Stimulated activated naive CD8-positive, alpha-beta T cell treated with anti-CD3 and anti-CD28 coated beads, Interleukin-15, Interleukin-2, amounts not matched to agents 100 ng/mL and 50 ng/mL, for 24 hours (primary cell): Measurements from ENCODE around the gene TMEM218.

Experiments
- H3K27ac Mint-ChIP-seq: one replicate; pipeline ENCODE4 v1.8.0; 2021; ENCODE audit warnings: mild to moderate bottlenecking, mixed read lengths
- H3K27me3 Mint-ChIP-seq: one replicate; pipeline ENCODE4 v1.8.0; 2021; ENCODE audit warnings: mixed read lengths
- H3K36me3 Mint-ChIP-seq: one replicate; pipeline ENCODE4 v1.8.0; 2021; ENCODE audit warnings: low read depth, mixed read lengths
- H3K4me1 Mint-ChIP-seq: one replicate; pipeline ENCODE4 v1.8.0; 2021; ENCODE audit warnings: low read depth, mixed read lengths
- H3K4me3 Mint-ChIP-seq: one replicate; pipeline ENCODE4 v1.8.0; 2021; ENCODE audit warnings: mild to moderate bottlenecking, mixed read lengths
- H3K9me3 Mint-ChIP-seq: one replicate; pipeline ENCODE4 v1.8.0; 2021; ENCODE audit warnings: mixed read lengths

Gene TMEM218

GRCh38 chr11:125078516-125079140, 32.8 kb downstream of the TMEM218 start:
- no peaks in the 10 kb centered on the region for H3K4me1 Mint-ChIP-seq
- H3K4me3 Mint-ChIP-seq, result no peak overlapping the region
- no peak overlapping the region for H3K27ac Mint-ChIP-seq
- H3K27me3 Mint-ChIP-seq, result peaks cover 4% of the 10 kb centered on the region
- H3K9me3 Mint-ChIP-seq, result no peaks in the 10 kb centered on the region
- H3K36me3 Mint-ChIP-seq, result no peaks in the 10 kb centered on the region

DNA sequence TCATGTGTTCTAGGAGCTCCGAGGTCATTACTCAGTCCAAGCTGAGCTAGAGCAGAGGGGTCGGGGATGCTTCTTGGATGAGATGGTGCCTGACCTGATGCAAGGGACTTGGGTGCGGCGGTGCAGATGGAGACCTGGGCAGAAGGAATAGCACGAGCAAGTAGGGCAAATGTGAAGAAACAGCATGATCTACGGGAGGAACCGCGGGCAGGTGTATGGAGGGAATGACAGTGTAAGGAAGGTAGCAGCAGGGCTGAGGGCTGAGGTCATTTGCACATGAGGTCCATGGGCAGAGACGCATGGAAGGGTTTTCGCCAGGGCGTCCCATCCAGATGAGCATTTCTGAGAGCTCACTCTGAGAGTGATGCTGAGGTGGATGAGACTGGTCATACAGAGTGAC, 33.4 kb downstream of the TMEM218 start:
- Mint-ChIP-seq H3K36me3 (no peaks in the 10 kb centered on the region), H3K9me3 (no peaks in the 10 kb centered on the region), H3K4me1 (no peaks in the 10 kb centered on the region), H3K27ac (no peak overlapping the region), H3K27me3 (peaks cover 4% of the 10 kb centered on the region), H3K4me3 (no peak overlapping the region)

DNA sequence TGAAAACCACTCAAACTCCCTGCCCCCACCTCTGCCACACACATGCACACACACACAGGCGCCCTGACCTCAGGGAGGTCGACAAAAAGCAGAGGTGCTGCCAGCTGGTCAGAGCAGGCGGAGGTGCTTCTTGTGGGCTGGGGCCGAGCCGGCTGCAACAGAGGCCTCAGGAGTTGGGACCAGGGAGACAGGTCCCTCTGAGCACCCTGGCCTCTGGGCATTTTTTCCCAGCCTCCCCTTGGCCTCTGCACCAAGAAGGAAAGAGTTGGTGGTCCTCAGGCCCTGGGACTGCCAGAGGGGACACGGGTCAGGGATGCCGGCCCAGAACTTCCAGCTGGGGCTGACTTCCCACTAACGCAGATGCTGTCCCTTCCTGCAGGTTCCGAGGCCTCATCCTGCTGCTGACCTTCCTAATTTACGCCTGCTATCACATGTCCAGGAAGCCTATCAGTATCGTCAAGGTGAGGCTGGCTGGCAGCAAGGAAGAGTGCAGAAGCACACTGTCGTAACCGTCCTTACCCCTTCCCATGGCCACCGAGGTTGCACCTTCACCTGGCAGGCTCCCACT, 35.0 kb downstream of the TMEM218 start:
- H3K9me3 Mint-ChIP-seq, result no peaks in the 10 kb centered on the region
- no peaks in the 10 kb centered on the region for H3K36me3 Mint-ChIP-seq
- peaks cover 8% of the 10 kb centered on the region for H3K27me3 Mint-ChIP-seq
- no peak overlapping the region for H3K4me3 Mint-ChIP-seq
- no peak overlapping the region for H3K27ac Mint-ChIP-seq
- peaks cover 12% of the 10 kb centered on the region for H3K4me1 Mint-ChIP-seq

DNA sequence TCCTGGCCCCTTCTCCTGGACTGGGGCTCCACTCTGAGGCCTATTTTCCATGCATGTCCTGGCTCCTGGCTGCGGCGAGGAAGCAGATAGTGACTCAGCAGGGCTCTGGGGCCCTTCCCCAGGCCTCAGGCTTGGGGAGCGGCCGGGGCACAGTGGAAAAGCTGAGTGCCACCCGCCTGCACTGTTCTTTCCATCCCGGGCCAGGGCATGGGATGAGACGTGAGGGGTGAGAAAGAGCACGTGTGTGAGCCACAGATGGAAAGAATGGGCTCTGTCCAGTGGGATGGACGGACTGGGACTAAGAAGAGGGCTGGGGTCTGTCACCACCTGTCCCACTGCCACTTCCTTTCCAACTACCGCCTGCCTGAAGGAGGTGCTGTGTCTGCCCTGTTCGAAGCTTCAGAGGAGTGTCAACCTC, 35.5 kb downstream of the TMEM218 start:
- no peak overlapping the region for H3K27ac Mint-ChIP-seq
- H3K36me3 Mint-ChIP-seq, result no peaks in the 10 kb centered on the region
- H3K9me3 Mint-ChIP-seq, result no peaks in the 10 kb centered on the region
- H3K4me3 Mint-ChIP-seq, result no peak overlapping the region
- H3K27me3 Mint-ChIP-seq, result peaks cover 8% of the 10 kb centered on the region
- H3K4me1 Mint-ChIP-seq, result peaks cover 18% of the 10 kb centered on the region

DNA sequence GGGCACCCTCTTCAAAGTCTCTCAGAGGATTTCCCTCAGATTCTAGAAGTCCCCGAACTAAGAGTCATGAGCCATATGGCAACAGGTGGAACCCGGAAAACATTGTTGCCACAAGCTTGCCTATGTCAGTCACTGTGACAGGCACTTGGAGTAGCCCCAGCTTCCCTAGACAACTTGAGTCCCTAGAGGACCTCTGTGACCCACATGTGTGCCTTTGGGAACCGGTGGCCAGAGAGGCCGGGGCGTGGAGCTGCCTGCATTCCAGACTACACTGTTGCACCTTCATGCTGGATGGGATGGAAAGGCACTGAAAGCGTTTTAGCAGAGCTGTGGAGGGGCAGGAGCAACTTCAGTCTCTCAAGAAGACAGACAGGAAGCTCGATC, 36.2 kb downstream of the TMEM218 start:
- Mint-ChIP-seq H3K27me3 (peaks cover 8% of the 10 kb centered on the region), H3K36me3 (no peaks in the 10 kb centered on the region), H3K27ac (no peak overlapping the region), H3K4me1 (peaks cover 25% of the 10 kb centered on the region), H3K9me3 (no peaks in the 10 kb centered on the region), H3K4me3 (no peak overlapping the region)

GRCh38 chr11:125074511-125075241, 36.8 kb downstream of the TMEM218 start:
- H3K4me3 Mint-ChIP-seq, result no peak overlapping the region
- H3K36me3 Mint-ChIP-seq, result no peaks in the 10 kb centered on the region
- peaks cover 8% of the 10 kb centered on the region for H3K27me3 Mint-ChIP-seq
- no peaks in the 10 kb centered on the region for H3K9me3 Mint-ChIP-seq
- H3K4me1 Mint-ChIP-seq, result peaks cover 30% of the 10 kb centered on the region
- no peak overlapping the region for H3K27ac Mint-ChIP-seq

- no peaks in the 10 kb centered on the region for H3K9me3 Mint-ChIP-seq
- peaks cover 12% of the 10 kb centered on the region for H3K27me3 Mint-ChIP-seq
- H3K4me3 Mint-ChIP-seq, result no peak overlapping the region
- H3K4me1 Mint-ChIP-seq, result peaks cover 35% of the 10 kb centered on the region
- H3K27ac Mint-ChIP-seq, result no peak overlapping the region
- no peaks in the 10 kb centered on the region for H3K36me3 Mint-ChIP-seq
These were observed 37.6 kb downstream of the TMEM218 start for GRCh38 chr11:125073616-125074483.

DNA sequence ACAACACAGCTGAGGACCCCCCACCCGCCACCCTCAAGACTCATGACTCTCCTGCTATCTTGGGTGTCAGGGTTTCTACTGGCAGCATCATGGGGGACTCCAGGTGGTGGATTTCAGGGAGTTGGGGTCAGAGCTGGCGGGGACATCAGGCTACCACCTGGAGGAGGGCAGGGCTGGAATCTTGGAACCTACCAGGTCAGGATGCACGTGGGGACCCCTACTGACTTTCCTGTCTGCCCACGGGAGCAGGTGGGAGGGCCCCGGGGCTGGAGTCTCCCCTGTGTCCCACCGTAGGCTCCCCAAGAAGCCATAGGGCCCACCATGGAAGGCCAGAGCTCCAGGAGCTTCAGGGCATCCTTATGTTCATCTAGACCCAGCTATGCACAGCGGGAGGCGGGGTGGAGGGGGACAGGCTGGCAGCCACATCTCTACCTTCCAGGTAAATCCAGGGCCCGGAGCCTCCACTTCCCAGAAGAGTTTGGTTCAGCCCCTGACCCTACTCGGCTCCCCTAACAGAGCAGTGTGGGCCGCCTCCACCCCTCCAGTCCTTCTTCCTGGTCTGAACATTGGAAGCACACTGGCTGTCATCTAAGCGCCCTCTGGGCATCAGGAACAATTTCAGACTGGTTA, 38.4 kb downstream of the TMEM218 start:
- H3K9me3 Mint-ChIP-seq, result no peaks in the 10 kb centered on the region
- H3K4me3 Mint-ChIP-seq, result no peak overlapping the region
- peaks cover 35% of the 10 kb centered on the region for H3K4me1 Mint-ChIP-seq
- H3K36me3 Mint-ChIP-seq, result no peaks in the 10 kb centered on the region
- peaks cover 10% of the 10 kb centered on the region for H3K27me3 Mint-ChIP-seq
- H3K27ac Mint-ChIP-seq, result no peak overlapping the region

DNA sequence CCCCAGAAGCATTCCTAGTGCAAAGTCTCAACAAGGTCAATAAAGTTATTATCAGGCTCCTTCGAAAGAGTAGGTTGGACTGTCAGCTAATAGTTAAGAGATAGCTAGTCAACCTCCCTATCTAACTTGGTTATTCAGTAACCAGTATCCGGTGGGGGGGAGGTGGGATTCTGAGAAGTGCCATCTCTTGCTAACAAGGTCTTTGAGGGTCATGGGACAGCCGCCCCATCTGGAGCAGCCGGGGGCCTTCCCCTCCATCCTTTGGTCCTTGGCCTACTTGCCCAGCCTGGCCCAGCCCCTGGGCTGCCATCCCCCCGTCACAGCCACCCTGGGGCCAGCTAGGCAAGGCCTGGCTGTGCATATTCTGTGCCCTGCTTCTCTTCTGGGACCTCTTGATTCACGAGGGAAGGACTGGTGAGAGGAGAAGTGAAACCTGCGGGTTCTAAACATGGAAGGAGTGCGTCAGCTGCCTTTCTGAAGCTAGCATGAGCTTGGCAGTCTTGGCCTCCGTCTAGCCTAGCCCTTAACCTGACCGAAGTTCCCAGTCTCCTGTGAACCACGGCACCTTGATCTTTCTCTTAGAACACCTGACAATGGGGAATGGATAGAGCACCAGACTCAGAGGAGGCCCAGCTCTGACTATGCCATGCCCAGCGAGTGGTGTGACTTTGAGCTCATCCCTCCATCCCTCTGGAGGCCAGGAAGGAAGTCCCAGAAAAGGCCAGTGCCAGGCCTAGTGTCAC, 39.0 kb downstream of the TMEM218 start:
- Mint-ChIP-seq H3K36me3 (no peaks in the 10 kb centered on the region), H3K9me3 (no peaks in the 10 kb centered on the region), H3K4me1 (peaks cover 35% of the 10 kb centered on the region), H3K27ac (no peak overlapping the region), H3K4me3 (no peak overlapping the region), H3K27me3 (peaks cover 8% of the 10 kb centered on the region)

DNA sequence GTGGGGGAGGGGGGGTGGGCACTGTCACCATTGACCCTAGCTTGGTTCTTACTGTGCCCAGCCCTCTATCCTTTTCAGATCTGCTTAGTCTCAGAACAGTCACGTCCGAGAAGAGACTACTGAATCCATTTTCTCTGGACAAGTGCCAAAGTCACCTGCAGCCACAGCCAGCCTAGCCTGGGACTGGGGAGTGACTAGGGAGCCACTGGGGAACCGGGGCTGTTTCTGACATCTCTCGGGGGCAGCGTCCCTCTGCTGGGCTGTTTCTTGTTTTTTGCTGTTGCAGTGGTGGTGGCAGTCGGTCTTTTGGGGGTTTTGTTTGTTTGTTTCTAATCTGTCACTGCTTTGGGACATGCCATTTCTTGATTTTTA, 39.6 kb downstream of the TMEM218 start:
- Mint-ChIP-seq H3K9me3 (no peaks in the 10 kb centered on the region), H3K4me3 (no peak overlapping the region), H3K27me3 (peaks cover 11% of the 10 kb centered on the region), H3K36me3 (no peaks in the 10 kb centered on the region), H3K4me1 (peaks cover 35% of the 10 kb centered on the region), H3K27ac (no peak overlapping the region)

DNA sequence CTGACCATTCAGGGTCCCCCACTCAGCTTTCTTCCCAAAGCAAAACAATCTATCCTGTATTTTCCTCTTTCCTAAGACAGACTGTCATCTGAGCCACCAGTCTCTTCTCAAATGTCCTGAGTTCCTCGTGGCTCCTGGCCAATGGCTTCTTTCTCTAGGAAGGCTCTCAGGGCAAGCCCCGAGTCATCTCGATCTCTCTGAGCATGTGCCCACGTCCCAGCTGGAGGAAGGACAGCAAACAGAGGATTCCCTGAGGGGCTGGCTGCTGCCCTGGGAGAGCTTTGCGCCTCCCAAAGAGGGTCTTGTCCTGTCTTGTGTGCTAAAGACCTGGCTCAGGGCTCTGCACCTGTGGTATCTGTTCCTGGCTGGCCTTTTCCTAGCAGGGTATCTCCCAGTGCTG, 40.0 kb downstream of the TMEM218 start:
- no peak overlapping the region for H3K27ac Mint-ChIP-seq
- no peak overlapping the region for H3K4me3 Mint-ChIP-seq
- H3K4me1 Mint-ChIP-seq, result peaks cover 35% of the 10 kb centered on the region
- H3K9me3 Mint-ChIP-seq, result no peaks in the 10 kb centered on the region
- H3K27me3 Mint-ChIP-seq, result peaks cover 11% of the 10 kb centered on the region
- H3K36me3 Mint-ChIP-seq, result no peaks in the 10 kb centered on the region

DNA sequence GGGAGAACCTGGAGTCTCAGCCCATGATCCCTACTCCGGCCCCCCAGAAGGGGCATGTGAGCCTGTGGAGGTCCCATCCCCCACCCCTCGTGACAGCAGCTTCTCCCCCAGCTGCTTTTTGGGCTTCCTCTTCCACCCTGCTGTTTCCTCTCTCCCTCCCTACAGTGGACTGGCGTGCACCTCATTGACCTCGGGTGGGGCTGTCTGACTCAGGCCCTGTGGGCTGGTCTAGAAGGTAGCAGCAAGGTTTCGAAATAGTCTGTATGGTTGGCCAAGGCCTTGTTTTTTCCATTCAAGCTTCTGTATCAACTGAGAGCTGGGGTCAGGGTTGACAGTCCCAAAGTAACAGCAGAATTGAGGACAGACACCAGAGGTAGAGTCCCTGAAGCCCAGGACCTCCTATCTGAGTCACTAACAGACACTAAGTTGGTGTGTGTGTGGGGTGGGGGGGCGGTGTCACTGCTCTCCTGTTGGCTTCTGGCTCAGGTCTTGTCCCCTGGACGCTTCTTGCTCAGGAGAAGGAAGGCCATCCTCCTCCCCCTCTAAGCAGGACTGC, 40.6 kb downstream of the TMEM218 start:
- Mint-ChIP-seq H3K4me3 (no peak overlapping the region), H3K9me3 (no peaks in the 10 kb centered on the region), H3K4me1 (peaks cover 35% of the 10 kb centered on the region), H3K27me3 (peaks cover 18% of the 10 kb centered on the region), H3K36me3 (no peaks in the 10 kb centered on the region), H3K27ac (no peak overlapping the region)

DNA sequence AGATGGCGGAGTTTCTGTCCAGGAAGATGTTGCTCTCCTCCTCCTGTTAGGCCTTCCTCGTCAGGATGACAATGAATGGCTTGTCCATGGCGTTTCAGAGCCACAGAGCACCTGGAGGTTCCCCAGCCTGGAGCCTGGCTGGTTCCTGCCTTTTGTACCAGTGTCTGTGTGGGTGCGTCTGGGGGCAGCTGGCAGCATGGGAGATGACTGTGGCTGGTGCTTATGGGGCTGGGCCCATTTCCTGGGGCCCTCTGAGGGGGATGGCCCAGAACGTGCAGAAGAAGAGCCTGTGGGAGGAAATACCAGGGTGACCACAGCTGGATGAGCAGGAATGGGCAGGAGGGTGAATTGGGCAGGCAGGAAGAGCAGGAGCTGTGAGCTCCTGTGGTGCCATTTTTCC, 41.6 kb downstream of the TMEM218 start:
- Mint-ChIP-seq H3K4me3 (no peak overlapping the region), H3K27me3 (peaks cover 28% of the 10 kb centered on the region), H3K36me3 (no peaks in the 10 kb centered on the region), H3K9me3 (no peaks in the 10 kb centered on the region), H3K27ac (no peak overlapping the region), H3K4me1 (peaks cover 35% of the 10 kb centered on the region)

- H3K36me3 Mint-ChIP-seq, result no peaks in the 10 kb centered on the region
- no peak overlapping the region for H3K4me3 Mint-ChIP-seq
- no peaks in the 10 kb centered on the region for H3K9me3 Mint-ChIP-seq
- peaks cover 39% of the 10 kb centered on the region for H3K4me1 Mint-ChIP-seq
- no peak overlapping the region for H3K27ac Mint-ChIP-seq
- peaks cover 36% of the 10 kb centered on the region for H3K27me3 Mint-ChIP-seq
These were observed 42.4 kb downstream of the TMEM218 start for GRCh38 chr11:125069008-125069407.
